ENCODE results near the gene SSTR5. TPM values are rescaled to one million over a fixed set of nuclear protein-coding genes. Genes with fewer than 3 reads are reported as not detected.
"Not testable (repeated sequence)": the region's sequence is repeated elsewhere in the genome, so short reads cannot be mapped to it uniquely, and the experiment has no call there.

Gene SSTR5
- total RNA-seq, 6 donors from 2014 or later: not detected

- TF ChIP-seq POLR2A (IDR thresholded peaks at IDR 0.05) (no peak), CTCF (IDR thresholded peaks at IDR 0.05) (no peak), POLR2AphosphoS5 (IDR thresholded peaks at IDR 0.05) (no peak), EP300 (IDR thresholded peaks at IDR 0.05) (no peak)
- H3K27ac ChIP-seq: no peak overlapping the region
- WGBS, 2 donors: 65 to 69% methylated on average over 11 to 20 of the region's 21 CpGs
- peaks cover 7 to 24% (median 19%) of the 10 kb centered on the region in 4 donors for H3K9me3 ChIP-seq
- peaks cover 0 to 44% (median 2%) of the 10 kb centered on the region in 4 donors for H3K27me3 ChIP-seq
- DNase-seq (peak in 1 of 2 donors; percentile 74), ATAC-seq (ENCODE audit: low FRiP score in 2 of 2) (no peak)
- no peaks in the 10 kb centered on the region for H3K36me3 ChIP-seq
- peaks cover 0 to 5% (median 2%) of the 10 kb centered on the region in 4 donors for H3K4me1 ChIP-seq
- no peak overlapping the region for H3K4me3 ChIP-seq
These were observed 9.9 kb downstream of the SSTR5 start for GRCh38 chr16:1082266-1082951.

GRCh38 chr16:1082952-1083675 is 10.6 kb downstream of the SSTR5 start:
- Histone ChIP-seq H3K36me3 (no peaks in the 10 kb centered on the region), H3K27ac (no peak overlapping the region), H3K4me3 (no peak overlapping the region), H3K9me3 (peaks cover 7 to 24% (median 19%) of the 10 kb centered on the region in 4 donors), H3K4me1 (peaks cover 0 to 5% (median 2%) of the 10 kb centered on the region in 4 donors), H3K27me3 (peaks cover 0 to 44% (median 3%) of the 10 kb centered on the region in 4 donors)
- 46 to 57% methylated on average over 8 to 31 of the region's 34 CpGs for WGBS, 2 donors
- DNase-seq: peak in 1 of 2 donors; percentile 70
- ATAC-seq (ENCODE audit: low FRiP score in 2 of 2): no peak
- TF ChIP-seq POLR2A (IDR thresholded peaks at IDR 0.05) (no peak), POLR2AphosphoS5 (IDR thresholded peaks at IDR 0.05) (no peak), CTCF (IDR thresholded peaks at IDR 0.05) (no peak)

- H3K9me3 ChIP-seq: peaks cover 7 to 24% (median 19%) of the 10 kb centered on the region in 4 donors
- peaks cover 8 to 15% (median 9%) of the 10 kb centered on the region in 4 donors for H3K4me1 ChIP-seq
- WGBS, 2 donors: 91 to 92% methylated on average over 6 of the region's 6 CpGs
- H3K27me3 ChIP-seq: peaks cover 0 to 55% (median 11%) of the 10 kb centered on the region in 4 donors
- no peak for TF ChIP-seq POLR2AphosphoS5 (IDR thresholded peaks at IDR 0.05)
- TF ChIP-seq CTCF (IDR thresholded peaks at IDR 0.05): no peak
- TF ChIP-seq POLR2A (IDR thresholded peaks at IDR 0.05): no peak
- no peak for TF ChIP-seq EP300 (IDR thresholded peaks at IDR 0.05)
- no peak overlapping the region for H3K27ac ChIP-seq
- no peak overlapping the region for H3K4me3 ChIP-seq
- DNase-seq (no peak), ATAC-seq (ENCODE audit: low FRiP score in 2 of 2) (no peak)
- H3K36me3 ChIP-seq: no peaks in the 10 kb centered on the region
These were observed 12.4 kb downstream of the SSTR5 start for GRCh38 chr16:1084971-1085370.

DNA sequence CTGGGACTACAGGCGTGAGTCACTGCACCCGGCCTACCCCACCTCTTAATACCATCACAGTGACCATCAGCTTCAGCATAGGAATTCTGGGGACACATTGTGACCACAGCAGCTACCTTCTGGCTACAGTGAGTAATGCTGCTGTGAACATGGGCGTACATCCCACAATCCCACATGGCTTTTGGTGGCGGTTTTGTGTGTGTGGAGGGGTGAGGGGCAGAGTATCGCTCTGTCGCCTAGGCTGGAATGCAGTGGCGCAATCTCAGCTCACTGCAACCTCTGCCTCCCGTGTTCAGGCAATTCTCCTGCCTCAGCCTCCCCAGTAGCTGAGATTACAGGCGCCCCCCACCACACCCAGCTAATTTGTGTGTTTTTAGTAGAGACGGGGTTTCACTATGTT is 13.9 kb downstream of the SSTR5 start:
- H3K4me1 ChIP-seq: peaks cover 10 to 19% (median 11%) of the 10 kb centered on the region in 4 donors
- peaks cover 0 to 51% (median 13%) of the 10 kb centered on the region in 4 donors for H3K27me3 ChIP-seq
- H3K36me3 ChIP-seq; H3K4me3 ChIP-seq; DNase-seq; H3K27ac ChIP-seq; ATAC-seq (ENCODE audit: low FRiP score in 2 of 2): not testable (repeated sequence)
- peaks cover 7 to 24% (median 19%) of the 10 kb centered on the region in 4 donors for H3K9me3 ChIP-seq
- WGBS, 2 donors: 84 to 88% methylated on average over 7 to 10 of the region's 10 CpGs

Measured in upper lobe of left lung (tissue), 6 donors.